Neuronal stem cell (in vitro differentiated cells): ENCODE measurements around the gene ABO.
"Not testable (repeated sequence)": the region's sequence is repeated elsewhere in the genome, so short reads cannot be mapped to it uniquely, and the experiment has no call there.

Source experiments
- DNase-seq: peaks from one replicate; pipeline ENCODE4 v3.0.0-alpha.2; 2013; ENCODE audit warnings: low spot score
- H2AFZ ChIP-seq: one replicate; pipeline ENCODE4 v1.6.1; 2013; ENCODE audit warnings: mild to moderate bottlenecking, low read length, inconsistent platforms
- H2AK5ac ChIP-seq: 2 replicates; pipeline ENCODE4 v1.6.1; 2013; ENCODE audit warnings: low read depth, mild to moderate bottlenecking, inconsistent platforms, low read length, moderate library complexity, mixed read lengths
- H2BK120ac ChIP-seq: 2 replicates; pipeline ENCODE4 v1.6.1; 2013; ENCODE audit warnings: low read depth, mild to moderate bottlenecking, inconsistent platforms, low read length, moderate library complexity, mixed read lengths
- H2BK12ac ChIP-seq: one replicate; pipeline ENCODE4 v1.6.1; 2013; ENCODE audit warnings: low read length, inconsistent platforms
- H2BK15ac ChIP-seq: 2 replicates; pipeline ENCODE4 v1.6.1; 2013; ENCODE audit warnings: mild to moderate bottlenecking, low read length, inconsistent platforms, mixed read lengths
- H2BK5ac ChIP-seq: one replicate; pipeline ENCODE4 v1.6.1; 2013; ENCODE audit warnings: inconsistent platforms, mild to moderate bottlenecking, low read length, moderate library complexity
- H3K14ac ChIP-seq: one replicate; pipeline ENCODE4 v1.6.1; 2013; ENCODE audit warnings: low read length, inconsistent platforms
- H3K18ac ChIP-seq: 2 replicates; pipeline ENCODE4 v1.6.1; 2013; ENCODE audit warnings: low read length, inconsistent platforms
- H3K23ac ChIP-seq: 2 replicates; pipeline ENCODE4 v1.6.1; 2013; ENCODE audit warnings: low read depth, mild to moderate bottlenecking, mixed read lengths, low read length, inconsistent platforms; ENCODE audit not compliant: poor library complexity
- H3K27ac ChIP-seq: replicated peaks from 3 replicates; pipeline ENCODE4 v1.5.1; 2013; ENCODE audit warnings: low read length, inconsistent platforms
- H3K27me3 ChIP-seq, 3 experiments: 2 replicates each; pipeline ENCODE4 v1.6.1; 2013; ENCODE audit warnings: low read length in 3 of 3, mild to moderate bottlenecking in 2 of 3, inconsistent platforms in 1 of 3, low read depth in 1 of 3, mixed read lengths in 1 of 3, moderate library complexity in 1 of 3; ENCODE audit not compliant: control insufficient read depth in 3 of 3, insufficient read depth in 3 of 3
- H3K36me3 ChIP-seq, 2 donors: replicated peaks in 1 of 2; 2 replicates each; pipeline ENCODE4 v1.6.1; 2013; ENCODE audit warnings: low read length in 2 of 2; ENCODE audit not compliant: control insufficient read depth in 2 of 2, insufficient read depth in 2 of 2
- H3K4ac ChIP-seq: 2 replicates; pipeline ENCODE4 v1.6.1; 2013; ENCODE audit warnings: inconsistent platforms, mild to moderate bottlenecking, low read length, moderate library complexity
- H3K4me1 ChIP-seq, 2 donors: 1 replicate in 1 of 2; 2 replicates in 1 of 2; pipeline ENCODE4 v1.6.1; 2013; ENCODE audit warnings: low read length in 2 of 2, low read depth in 1 of 2; ENCODE audit not compliant: control insufficient read depth in 2 of 2, insufficient read depth in 1 of 2
- H3K4me2 ChIP-seq: one replicate; pipeline ENCODE4 v1.6.1; 2013; ENCODE audit warnings: mild to moderate bottlenecking, low read length, inconsistent platforms; ENCODE audit not compliant: insufficient read depth, poor library complexity, severe bottlenecking
- H3K4me3 ChIP-seq, 2 donors: 2 replicates each; pipeline ENCODE4 v1.5.1; 2013; ENCODE audit warnings: low read length in 2 of 2, mild to moderate bottlenecking in 2 of 2, inconsistent platforms in 1 of 2, moderate library complexity in 1 of 2
- H3K79me1 ChIP-seq: one replicate; pipeline ENCODE4 v1.6.1; 2013; ENCODE audit warnings: low read depth, mild to moderate bottlenecking, inconsistent platforms, low read length, moderate library complexity
- H3K9ac ChIP-seq: one replicate; pipeline ENCODE4 v1.6.1; 2013; ENCODE audit warnings: mild to moderate bottlenecking, low read depth, low read length, inconsistent platforms; ENCODE audit not compliant: poor library complexity
- H3K9me3 ChIP-seq, 2 donors: replicated peaks in 1 of 2; 2 replicates each; pipeline versions ENCODE3 to v1.6.1; 2013; ENCODE audit warnings: low read length in 2 of 2, mild to moderate bottlenecking in 2 of 2, inconsistent platforms in 1 of 2, low read depth in 1 of 2, mixed read lengths in 1 of 2, moderate library complexity in 1 of 2; ENCODE audit not compliant: control insufficient read depth in 2 of 2, insufficient read depth in 1 of 2
- H4K8ac ChIP-seq: one replicate; pipeline ENCODE4 v1.6.1; 2013; ENCODE audit warnings: low read depth, mild to moderate bottlenecking, inconsistent platforms, low read length, moderate library complexity
- H4K91ac ChIP-seq: one replicate; pipeline ENCODE4 v1.6.1; 2013; ENCODE audit warnings: low read length, low read depth, mild to moderate bottlenecking, inconsistent platforms; ENCODE audit not compliant: poor library complexity
- WGBS, 2 donors: extraction: QIAGEN DNeasy Blood & Tissue Kit; methylation state at CpG; one replicate each; pipeline ENCODE4 v1.1.7; 2013; ENCODE audit warnings: missing lambda C conversion rate in 2 of 2, mixed read lengths in 1 of 2; ENCODE audit not compliant: insufficient read length in 2 of 2, insufficient replicate concordance in 1 of 2; ENCODE audit errors: extremely low coverage in 2 of 2; 5-methylcytosine and 5-hydroxymethylcytosine counted together

Gene ABO

DNA sequence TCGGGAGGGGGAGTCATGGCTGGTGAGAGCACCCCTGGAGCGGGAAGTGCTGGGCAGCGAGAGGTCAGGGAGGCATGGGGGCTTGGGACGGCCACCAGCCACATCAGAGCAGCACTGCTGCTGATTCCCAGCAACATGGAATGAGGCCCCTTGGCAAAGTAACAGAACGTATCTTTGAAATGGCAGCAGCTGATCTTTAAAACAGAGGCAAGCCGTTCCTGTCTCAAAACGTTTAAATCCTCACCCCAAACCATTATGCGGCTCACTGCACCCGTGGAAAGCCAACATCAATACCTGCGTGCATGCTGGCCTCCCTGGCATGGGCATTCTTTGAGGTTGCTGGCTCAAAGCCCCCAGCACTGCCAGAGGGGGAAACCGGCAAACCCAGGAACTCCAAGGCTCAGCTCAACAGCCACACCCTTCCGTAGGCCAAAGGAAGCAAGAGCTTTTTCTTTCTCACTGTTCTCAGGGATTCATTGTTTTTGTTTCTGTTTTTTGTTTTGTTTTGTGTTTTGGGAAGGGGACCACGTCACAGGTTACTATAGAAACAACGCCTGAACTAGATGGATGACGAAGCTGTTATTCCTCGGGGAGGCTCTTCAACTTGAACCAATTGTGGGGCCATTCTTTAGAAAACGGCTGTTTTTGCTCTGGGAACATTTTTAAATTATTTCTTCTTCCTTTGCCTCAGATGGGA, 37.8 kb downstream of the ABO start:
- H4K91ac ChIP-seq: no peak overlapping the region
- WGBS, 2 donors: no CpG with 5 or more reads among the region's 17 CpGs
- H3K14ac ChIP-seq: no peak overlapping the region
- no peak overlapping the region for H3K4me2 ChIP-seq
- H3K27me3 ChIP-seq: peaks cover 0 to 6% (median 6%) of the 10 kb centered on the region in 3 experiments
- no peak overlapping the region for H4K8ac ChIP-seq
- H3K4ac ChIP-seq: no peak overlapping the region
- H2BK15ac ChIP-seq: peak overlapping the region; percentile 88
- H3K9me3 ChIP-seq: no peaks in the 10 kb centered on the region
- no peak overlapping the region for H2BK120ac ChIP-seq
- H3K79me1 ChIP-seq: no peaks in the 10 kb centered on the region
- no peaks in the 10 kb centered on the region for H3K36me3 ChIP-seq
- H3K4me1 ChIP-seq: peaks cover 5 to 12% of the 10 kb centered on the region in 2 donors
- no peak overlapping the region for H3K4me3 ChIP-seq
- H2BK12ac ChIP-seq: peak overlapping the region; percentile 54
- peak overlapping the region; percentile 85 for H3K18ac ChIP-seq
- H3K9ac ChIP-seq: peak overlapping the region; percentile 55
- DNase-seq: no peak
- no peak overlapping the region for H3K27ac ChIP-seq
- peak overlapping the region; percentile 37 for H2AFZ ChIP-seq
- H3K23ac ChIP-seq: peak overlapping the region; percentile 97
- H2AK5ac ChIP-seq: peak overlapping the region; percentile 83
- peak overlapping the region; percentile 29 for H2BK5ac ChIP-seq

DNA sequence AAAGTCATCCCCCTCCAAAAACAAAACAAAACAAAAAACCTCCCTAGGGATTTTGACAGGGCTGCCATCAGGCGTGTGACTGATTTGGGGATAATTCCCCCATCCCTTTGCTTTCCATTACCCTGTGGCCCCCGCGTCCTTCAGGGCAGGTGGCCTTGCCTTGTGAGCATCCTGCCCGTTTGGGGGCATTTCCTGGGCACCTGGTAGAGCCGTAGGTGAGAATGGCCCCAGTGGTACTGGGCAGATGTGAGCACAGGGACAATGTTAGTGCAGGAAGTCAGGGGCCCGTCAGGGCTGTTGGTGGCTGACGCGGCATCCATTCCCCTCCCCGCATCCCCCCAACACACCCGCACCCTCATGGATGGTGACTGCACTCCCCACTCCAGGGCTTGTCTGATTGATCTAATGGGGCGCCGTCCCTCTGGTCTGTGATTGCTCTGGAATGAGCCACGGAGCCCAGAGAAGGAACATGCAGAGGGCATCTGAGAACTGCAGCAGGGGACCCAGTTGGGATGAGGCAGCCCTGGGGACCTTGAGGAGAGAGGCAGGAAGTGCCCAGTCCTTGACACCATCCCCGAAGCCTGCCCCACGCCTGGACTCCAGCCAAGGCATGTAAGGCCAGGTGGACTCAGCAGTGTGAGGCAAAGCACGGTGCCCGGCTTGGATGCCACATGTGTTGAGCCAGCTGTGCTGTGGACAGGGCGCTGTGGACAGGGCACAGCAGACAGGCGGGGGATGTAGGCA, 38.5 kb downstream of the ABO start:
- peak overlapping the region; percentile 54 for H2BK12ac ChIP-seq
- not testable (repeated sequence) for H3K14ac ChIP-seq, H4K91ac ChIP-seq, H2BK120ac ChIP-seq, DNase-seq, H3K27me3 ChIP-seq, H3K79me1 ChIP-seq, H3K4me2 ChIP-seq, H3K9me3 ChIP-seq, H4K8ac ChIP-seq, H3K36me3 ChIP-seq, H3K4ac ChIP-seq, H3K27ac ChIP-seq
- WGBS, 2 donors: no CpG with 5 or more reads among the region's 19 CpGs
- peak overlapping the region; percentile 97 for H3K23ac ChIP-seq
- peak overlapping the region; percentile 85 for H3K18ac ChIP-seq
- H2AFZ ChIP-seq: peak overlapping the region; percentile 37
- peak overlapping the region; percentile 83 for H2AK5ac ChIP-seq
- H3K9ac ChIP-seq: peak overlapping the region; percentile 55
- H2BK5ac ChIP-seq: peak overlapping the region; percentile 29
- peaks cover 5 to 12% of the 10 kb centered on the region in 2 donors for H3K4me1 ChIP-seq
- peak overlapping the region; percentile 88 for H2BK15ac ChIP-seq
- peak overlapping the region in 1 of 2 donors; percentile 23 for H3K4me3 ChIP-seq

DNA sequence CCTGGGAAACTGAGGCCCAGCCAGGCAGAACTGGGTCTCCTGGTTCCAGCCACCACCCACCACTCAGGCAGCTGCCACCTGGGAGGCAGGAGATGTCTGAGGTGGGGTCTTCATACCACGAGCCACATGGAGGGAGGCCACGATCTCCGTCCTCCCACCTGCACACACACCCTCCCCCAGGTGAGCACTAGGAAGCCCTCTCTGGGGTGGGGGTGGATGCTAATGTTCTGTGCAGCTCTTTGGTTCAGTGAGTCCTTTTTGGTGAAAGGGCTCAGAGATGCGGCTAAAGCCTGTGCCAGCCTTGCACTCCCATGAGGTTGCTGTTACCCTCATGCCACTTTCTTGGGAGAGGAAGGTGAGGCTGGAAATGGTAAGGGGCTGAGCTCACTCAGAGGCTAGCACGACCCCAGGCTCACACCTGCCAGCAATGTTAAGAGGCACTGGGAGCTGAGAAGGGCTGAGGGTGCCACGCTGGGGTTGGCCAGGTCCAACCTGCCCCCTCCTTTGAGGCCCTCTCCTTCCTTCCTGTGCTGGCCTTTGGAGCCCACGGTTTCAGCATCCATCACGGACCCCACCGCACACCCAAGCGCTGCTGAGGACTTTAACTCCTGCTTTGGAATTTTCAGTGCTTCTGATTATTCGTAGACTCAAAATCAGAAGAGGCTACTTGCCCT, 39.3 kb downstream of the ABO start:
- no peak overlapping the region for H2AK5ac ChIP-seq
- no peak overlapping the region for H3K4me3 ChIP-seq
- H3K4me2 ChIP-seq: no peak overlapping the region
- H3K4ac ChIP-seq: no peak overlapping the region
- no peaks in the 10 kb centered on the region for H3K36me3 ChIP-seq
- H2BK5ac ChIP-seq: no peak overlapping the region
- no peak overlapping the region for H4K8ac ChIP-seq
- no peak overlapping the region for H2BK12ac ChIP-seq
- no peaks in the 10 kb centered on the region for H3K79me1 ChIP-seq
- H2AFZ ChIP-seq: no peak overlapping the region
- WGBS, 2 donors: no CpG with 5 or more reads among the region's 11 CpGs
- peaks cover 5 to 12% of the 10 kb centered on the region in 2 donors for H3K4me1 ChIP-seq
- no peak overlapping the region for H3K18ac ChIP-seq
- H4K91ac ChIP-seq: no peak overlapping the region
- no peak overlapping the region for H3K23ac ChIP-seq
- no peak overlapping the region for H2BK15ac ChIP-seq
- H3K27me3 ChIP-seq: peaks cover 0 to 6% (median 6%) of the 10 kb centered on the region in 3 experiments
- no peaks in the 10 kb centered on the region for H3K9me3 ChIP-seq
- DNase-seq: no peak
- H3K27ac ChIP-seq: no peak overlapping the region
- peak overlapping the region; percentile 0 for H3K14ac ChIP-seq
- no peak overlapping the region for H2BK120ac ChIP-seq
- no peak overlapping the region for H3K9ac ChIP-seq
